ENCODE measurements around the gene KRT81.
A peak's percentile ranks its signal among the peaks of the same experiment; 100 is the strongest.
"Not testable (repeated sequence)": the region's sequence is repeated elsewhere in the genome, so short reads cannot be mapped to it uniquely, and the experiment has no call there.

The KRT81 gene

GRCh38 chr12:52258335-52258901, 32.9 kb downstream of the KRT81 start:
- TF ChIP-seq CTCF (conservative IDR thresholded peaks at IDR 0.05; ENCODE audit: low read depth), result no peak
- POLR2A ChIA-PET (ENCODE audit: low non-redundant PET), result no interaction called here
- H3K27ac ChIP-seq, result no peak overlapping the region
- DNase-seq (ENCODE audit: low spot score), result no peak
- CTCF ChIA-PET, result no interaction called here

- H3K27ac ChIP-seq; POLR2A ChIA-PET (ENCODE audit: low non-redundant PET); CTCF ChIA-PET; DNase-seq (ENCODE audit: low spot score): not testable (repeated sequence)
Measured at GRCh38 chr12:52257922-52258321, 33.4 kb downstream of the KRT81 start.

GRCh38 chr12:52257074-52257551, 34.2 kb downstream of the KRT81 start:
- H3K27ac ChIP-seq, result no peak overlapping the region; the same call in 1 of the 2 replicates
- POLR2A ChIA-PET (ENCODE audit: low non-redundant PET), result no interaction called here
- CTCF ChIA-PET, result no interaction called here
- no peak for DNase-seq (ENCODE audit: low spot score)
- no peak for TF ChIP-seq CTCF (conservative IDR thresholded peaks at IDR 0.05; ENCODE audit: low read depth)

- H3K27ac ChIP-seq, result 0 out of 2 replicates have a peak overlapping the region, but pooled peaks have one; percentile 4
- no peak for TF ChIP-seq CTCF (conservative IDR thresholded peaks at IDR 0.05; ENCODE audit: low read depth)
- POLR2A ChIA-PET (ENCODE audit: low non-redundant PET), result no interaction called here
- no peak for DNase-seq (ENCODE audit: low spot score)
- CTCF ChIA-PET, result interaction anchor here (0.9 kb wide), 1 partner anchor 623 kb away, joined by 3 read pairs; no protein-coding TSS in a partner anchor
Measured at GRCh38 chr12:52256584-52256935, 34.8 kb downstream of the KRT81 start.

GRCh38 chr12:52255926-52256583, 35.3 kb downstream of the KRT81 start:
- ChIA-PET CTCF (interaction anchor here (0.9 kb wide), 1 partner anchor 624 kb away, joined by 3 read pairs; no protein-coding TSS in a partner anchor), POLR2A (ENCODE audit: low non-redundant PET) (no interaction called here)
- 0 out of 2 replicates have a peak overlapping the region, but pooled peaks have one; percentile 4 for H3K27ac ChIP-seq
- DNase-seq (ENCODE audit: low spot score), result no peak
- TF ChIP-seq CTCF (conservative IDR thresholded peaks at IDR 0.05; ENCODE audit: low read depth), result no peak

GRCh38 chr12:52254965-52255751, 36.2 kb downstream of the KRT81 start:
- POLR2A ChIA-PET (ENCODE audit: low non-redundant PET), result no interaction called here
- DNase-seq (ENCODE audit: low spot score), result no peak
- CTCF ChIA-PET, result interaction anchor here (1.3 kb wide), 1 partner anchor 23 kb away, joined by 5 read pairs; no protein-coding TSS in a partner anchor

More at GRCh38 chr12:52254965-52255751, 36.2 kb downstream of the KRT81 start:
- H3K27ac ChIP-seq, result 0 out of 2 replicates have a peak overlapping the region, but pooled peaks have one; percentile 7
- no peak for TF ChIP-seq CTCF (conservative IDR thresholded peaks at IDR 0.05; ENCODE audit: low read depth)
